GM19240 (cell line): ENCODE data around the gene MID1.

Experiments
- DNase-seq: peaks from one replicate; pipeline ENCODE4 v3.0.0; 2011; ENCODE audit warnings: low spot score; ENCODE audit not compliant: insufficient read length

MID1 gene

GRCh38 chrX:10441464-10441863 is 178.9 kb downstream of the MID1 start:
- no peak for DNase-seq

- no peak for DNase-seq
Measured at GRCh38 chrX:10433296-10433965, 187.0 kb downstream of the MID1 start.

GRCh38 chrX:10429908-10430307 is 190.5 kb downstream of the MID1 start:
- DNase-seq, result no peak

GRCh38 chrX:10427249-10427648 is 193.1 kb downstream of the MID1 start:
- DNase-seq, result no peak

GRCh38 chrX:10423716-10424115 is 196.7 kb downstream of the MID1 start:
- no peak for DNase-seq

- DNase-seq, result no peak
Measured at GRCh38 chrX:10420134-10420533, 200.3 kb downstream of the MID1 start.

- no peak for DNase-seq
Measured at GRCh38 chrX:10416424-10416823, 204.0 kb downstream of the MID1 start.

- no peak for DNase-seq
Measured at GRCh38 chrX:10415306-10416001, 204.9 kb downstream of the MID1 start.

GRCh38 chrX:10414862-10415261 is 205.5 kb downstream of the MID1 start:
- DNase-seq, result no peak

GRCh38 chrX:10414156-10414824 is 206.1 kb downstream of the MID1 start:
- DNase-seq, result no peak

GRCh38 chrX:10404436-10404835 is 215.9 kb downstream of the MID1 start:
- no peak for DNase-seq

- DNase-seq, result no peak
Measured at GRCh38 chrX:10401239-10401638, 219.1 kb downstream of the MID1 start.

GRCh38 chrX:10399043-10399741 is 221.2 kb downstream of the MID1 start:
- DNase-seq, result no peak

GRCh38 chrX:10398215-10398614 is 222.2 kb downstream of the MID1 start:
- DNase-seq, result no peak

GRCh38 chrX:10397349-10397748 is 223.0 kb downstream of the MID1 start:
- DNase-seq, result no peak

GRCh38 chrX:10395643-10396042 is 224.7 kb downstream of the MID1 start:
- no peak for DNase-seq
